ENCODE data around the gene IGSF22. TPM values are rescaled to one million over a fixed set of nuclear protein-coding genes. Genes with fewer than 3 reads are reported as not detected.

The IGSF22 gene
- polyA plus RNA-seq, 4 donors = 0.87 to 2.6 (median 1.6) TPM

DNA sequence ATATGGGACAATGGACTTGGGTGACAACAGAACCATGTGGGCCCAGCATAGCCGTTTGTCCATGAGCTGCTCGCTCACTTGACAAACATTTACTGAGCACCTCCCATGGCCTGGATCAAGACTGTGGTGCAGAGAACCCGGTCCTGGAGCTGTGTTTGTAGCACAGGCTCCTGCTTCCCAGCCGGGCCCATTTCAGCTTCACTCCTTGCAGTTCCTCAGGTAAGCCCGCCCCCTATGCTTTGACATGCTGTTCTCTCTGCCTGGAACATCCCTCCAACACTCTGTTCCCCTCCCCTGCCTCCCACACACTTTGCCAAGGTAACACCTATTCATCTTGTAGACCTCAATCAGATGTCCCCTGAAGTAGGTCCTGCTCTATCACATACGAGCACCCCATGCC lies 19.3 kb upstream of the IGSF22 start:
- DNase-seq (ENCODE audit: low read depth in 4 of 4, low spot score in 3 of 4) = no peak

DNA sequence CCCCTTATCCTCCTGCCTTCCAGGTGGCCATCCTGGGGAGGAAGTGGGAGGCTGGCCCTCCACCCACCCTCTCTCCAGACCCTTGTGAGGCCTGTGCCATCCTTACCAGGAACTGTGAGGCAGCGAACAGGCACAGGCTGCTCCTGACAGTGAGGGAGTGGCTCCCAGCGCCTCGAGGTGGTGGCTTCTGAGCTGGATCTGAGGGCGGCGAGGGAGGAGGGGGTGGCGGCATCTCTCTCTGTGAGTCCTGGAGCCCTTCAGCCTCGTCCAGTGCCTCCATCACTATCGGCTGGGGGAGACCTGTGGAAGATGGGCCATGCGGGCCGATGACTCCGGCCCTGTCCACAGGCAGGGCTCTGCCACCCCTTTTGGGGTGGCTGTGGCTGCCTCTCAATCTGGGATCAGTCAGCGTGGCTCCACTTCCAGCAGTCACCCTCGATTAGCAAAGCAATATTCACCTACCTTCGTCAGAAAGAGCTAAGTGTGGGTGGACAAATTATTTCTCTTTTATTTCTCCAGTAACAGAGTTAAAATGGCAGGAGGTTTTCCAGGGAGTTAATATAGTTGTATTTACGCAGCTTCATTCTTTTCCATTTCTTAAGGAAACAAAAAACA lies 18.0 kb upstream of the IGSF22 start:
- no peak for DNase-seq (ENCODE audit: low read depth in 4 of 4, low spot score in 3 of 4)

DNA sequence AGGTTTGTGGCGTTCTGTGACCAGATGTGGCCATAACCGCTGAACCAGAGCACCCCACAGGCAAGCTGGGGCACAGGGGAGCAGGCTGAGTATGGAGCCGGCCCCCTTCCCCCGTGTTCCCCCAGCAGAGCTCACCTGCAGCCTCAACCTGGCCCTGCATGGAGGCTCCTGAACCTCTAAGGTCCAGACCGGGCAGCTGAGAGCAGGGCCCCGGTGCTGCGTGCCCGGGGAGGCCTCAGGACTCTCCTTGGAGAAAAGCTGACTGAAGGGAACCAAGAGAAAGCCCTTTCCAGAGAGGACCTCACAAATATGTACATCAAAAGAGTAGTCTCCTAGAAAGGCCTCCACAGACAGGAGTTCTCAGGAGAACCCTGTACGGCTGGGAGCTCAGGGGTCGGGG lies 17.4 kb upstream of the IGSF22 start:
- DNase-seq (ENCODE audit: low read depth in 4 of 4, low spot score in 3 of 4) = no peak

DNA sequence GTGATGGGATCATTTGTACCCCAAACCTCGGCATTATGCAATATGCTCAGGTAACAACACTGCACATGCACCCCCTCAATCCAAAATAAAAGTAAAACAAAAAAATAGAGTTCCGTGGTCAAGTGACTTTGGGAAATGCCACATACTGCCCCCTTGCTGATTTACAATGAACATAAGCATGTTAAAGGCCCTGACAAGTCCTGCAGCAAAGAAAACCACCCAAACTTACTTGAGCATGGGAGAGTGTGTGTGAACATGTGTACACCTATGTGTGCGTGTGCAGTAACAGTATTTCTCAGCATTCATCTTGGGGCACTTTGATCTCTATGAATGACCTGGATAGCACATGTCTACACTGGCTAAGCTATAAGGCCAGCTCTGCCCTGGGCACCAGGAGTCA lies 15.8 kb upstream of the IGSF22 start:
- DNase-seq (ENCODE audit: low read depth in 4 of 4, low spot score in 3 of 4) = no peak

DNA sequence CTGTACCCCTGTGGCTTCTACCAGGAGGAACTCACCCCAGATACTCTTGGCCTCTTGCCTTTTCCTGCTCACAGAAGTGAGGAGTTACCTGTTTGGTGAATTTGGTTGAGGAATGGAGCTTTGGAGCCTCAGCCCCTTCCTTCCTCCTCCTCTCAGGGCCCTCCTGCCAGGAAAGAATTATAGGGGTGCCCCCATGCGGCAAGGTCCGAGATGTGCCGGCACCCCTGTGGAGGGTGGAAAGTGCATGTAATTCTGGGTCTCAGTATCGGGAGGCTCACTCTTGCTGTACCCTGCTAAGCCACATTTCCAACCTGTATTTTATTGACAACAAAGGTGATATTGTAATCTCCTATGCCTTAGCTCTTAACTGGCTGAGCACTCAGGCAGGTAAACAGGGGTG lies 13.7 kb upstream of the IGSF22 start:
- no peak for DNase-seq (ENCODE audit: low read depth in 4 of 4, low spot score in 3 of 4)

DNA sequence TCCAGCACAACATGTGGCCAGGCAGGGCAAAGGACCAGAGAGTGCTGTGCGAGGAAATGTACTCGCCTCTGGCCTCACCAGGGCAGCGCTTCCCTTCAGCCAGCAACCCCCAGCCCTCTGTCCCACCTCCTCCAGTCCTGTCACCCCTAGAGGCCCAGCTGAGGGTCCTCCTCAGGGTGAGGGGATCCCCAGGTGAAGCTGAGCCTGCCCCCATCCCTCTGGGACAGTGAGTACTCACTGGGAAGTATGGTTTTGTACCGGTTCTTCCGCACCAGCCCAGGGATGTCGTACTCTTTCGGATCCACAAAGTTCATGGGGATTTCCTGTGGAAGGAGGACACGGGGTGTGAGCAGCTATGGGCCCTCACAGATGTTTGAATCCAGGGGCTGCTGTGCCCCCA lies 11.7 kb upstream of the IGSF22 start:
- DNase-seq (ENCODE audit: low read depth in 4 of 4, low spot score in 3 of 4) = no peak

DNA sequence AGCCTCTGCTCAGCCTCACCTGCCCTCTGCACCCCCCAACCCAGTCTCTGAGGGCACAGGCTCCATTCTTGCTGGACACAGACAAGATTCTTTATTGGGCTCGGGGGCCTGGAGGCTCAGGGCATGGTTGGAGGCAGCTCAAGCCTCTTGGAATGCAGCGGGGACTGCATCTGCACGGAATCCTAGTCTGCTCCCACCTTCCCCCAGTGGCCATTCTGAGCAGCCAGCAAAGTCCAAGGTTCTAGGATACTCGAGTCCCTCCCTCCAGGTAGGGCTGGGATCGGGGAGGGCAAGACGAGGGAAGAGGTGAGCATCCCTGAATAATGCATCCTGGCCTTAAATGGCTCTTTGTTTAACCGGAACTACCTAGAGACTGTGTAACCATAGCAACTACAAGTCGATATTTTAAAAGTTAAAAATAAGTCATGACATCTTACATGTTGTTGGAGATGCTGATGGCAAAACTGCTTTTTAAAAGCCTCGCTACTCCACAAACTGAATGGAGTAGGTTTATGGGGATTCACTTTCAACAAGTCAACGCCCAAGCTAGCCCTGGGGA lies 10.7 kb upstream of the IGSF22 start:
- DNase-seq (ENCODE audit: low read depth in 4 of 4, low spot score in 3 of 4) = no peak

DNA sequence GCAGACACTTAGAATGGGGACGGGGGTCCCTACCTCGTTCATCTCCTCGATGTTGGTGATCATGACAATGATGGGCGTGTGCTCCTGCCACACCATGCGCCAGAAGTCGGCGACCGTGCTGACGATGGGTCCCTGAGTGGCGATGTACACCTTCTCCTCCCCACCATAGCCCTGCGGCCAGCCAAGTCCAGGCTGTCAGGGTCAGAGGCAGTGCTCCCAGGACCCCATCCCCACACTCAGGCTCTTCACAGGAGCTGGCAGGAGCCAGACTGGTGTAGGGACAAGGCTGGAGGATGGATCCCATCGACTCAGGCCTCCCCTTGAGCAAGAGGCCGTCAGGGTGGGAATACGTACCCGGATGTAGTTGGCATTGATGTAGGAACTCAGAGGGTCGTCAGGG lies 7.2 kb upstream of the IGSF22 start:
- no peak for DNase-seq (ENCODE audit: low read depth in 4 of 4, low spot score in 3 of 4)

DNA sequence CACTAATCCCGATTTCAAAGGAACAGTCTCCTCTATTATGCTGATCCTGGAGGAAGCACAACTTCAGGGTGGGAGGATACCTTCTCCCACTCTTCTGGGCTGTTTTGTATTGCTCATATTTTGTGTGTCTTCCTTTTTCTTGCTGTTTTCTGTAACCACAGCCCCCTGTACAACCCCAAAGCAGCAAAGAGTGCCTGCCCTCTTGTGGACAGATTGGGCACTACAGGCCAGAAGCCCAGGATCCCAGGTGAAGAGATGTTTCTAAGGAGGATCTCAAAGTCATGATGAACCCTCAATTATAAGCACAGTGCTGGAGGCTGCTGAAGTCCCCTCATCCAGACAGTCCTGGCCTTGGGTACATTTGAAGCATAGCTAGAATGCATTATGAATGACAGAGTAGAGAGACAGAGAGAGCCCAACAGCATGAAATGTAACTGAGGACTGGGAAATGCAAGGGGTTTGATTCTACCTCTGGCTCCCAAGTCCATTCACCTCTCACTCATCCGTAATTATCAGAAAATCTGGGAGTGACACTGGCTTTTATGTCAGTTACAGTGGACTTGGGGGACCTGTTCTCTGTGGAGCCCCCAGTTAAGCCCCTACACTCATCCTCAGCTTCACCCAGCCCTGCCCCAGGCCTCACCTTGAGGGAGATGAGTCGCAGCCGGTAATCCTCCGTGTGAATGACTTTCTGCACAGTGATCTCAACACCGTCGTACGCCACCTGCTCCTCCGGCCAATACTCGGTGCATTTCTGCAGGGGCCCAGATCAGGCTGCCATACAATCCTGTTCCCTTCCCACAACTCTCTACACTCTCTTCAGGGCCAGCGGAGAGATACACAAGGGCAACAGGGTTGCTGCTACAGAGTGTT lies 6.2 kb upstream of the IGSF22 start:
- DNase-seq (ENCODE audit: low read depth in 4 of 4, low spot score in 3 of 4) = peak in 1 of 4 donors; percentile 37

DNA sequence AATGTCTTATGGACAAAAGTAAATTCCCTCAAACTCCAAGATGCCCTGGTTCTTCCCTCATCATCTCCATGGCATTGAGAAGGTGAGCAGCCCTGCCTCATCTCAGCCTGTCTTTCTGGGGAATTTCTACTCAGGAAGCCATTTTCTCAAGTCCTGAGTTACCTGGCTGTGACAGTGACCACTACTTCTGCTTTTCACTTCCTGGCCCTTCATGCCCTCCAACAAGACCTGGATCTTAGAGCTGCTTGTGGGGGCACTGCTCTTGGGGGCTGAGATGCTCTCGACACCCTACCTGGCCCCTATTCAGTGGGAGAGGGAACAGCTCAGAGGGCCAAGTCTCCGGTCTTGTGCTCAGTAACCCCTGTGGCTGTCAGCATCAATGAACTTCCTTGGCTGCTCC lies 5.5 kb upstream of the IGSF22 start:
- no peak for DNase-seq (ENCODE audit: low read depth in 4 of 4, low spot score in 3 of 4)

DNA sequence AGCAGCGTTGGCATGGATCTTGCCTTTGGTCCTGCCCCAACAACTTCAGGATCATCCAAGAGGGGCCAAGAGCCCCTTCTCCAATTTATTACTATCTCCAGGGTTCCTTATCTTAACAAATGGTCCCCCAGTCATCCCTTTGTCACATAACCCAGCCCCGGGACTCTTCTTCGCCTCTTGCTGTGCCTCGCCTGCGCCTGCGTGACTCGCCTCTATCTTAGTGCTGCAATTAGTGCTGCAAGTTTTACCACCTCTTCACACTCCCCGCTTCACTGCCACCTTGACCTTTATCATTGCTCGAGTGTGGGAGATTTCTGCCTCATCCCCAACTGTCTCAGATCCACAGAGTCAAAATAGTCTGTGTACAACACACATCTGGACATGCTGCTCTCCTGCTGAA lies 4.0 kb upstream of the IGSF22 start:
- no peak for DNase-seq (ENCODE audit: low read depth in 4 of 4, low spot score in 3 of 4)

DNA sequence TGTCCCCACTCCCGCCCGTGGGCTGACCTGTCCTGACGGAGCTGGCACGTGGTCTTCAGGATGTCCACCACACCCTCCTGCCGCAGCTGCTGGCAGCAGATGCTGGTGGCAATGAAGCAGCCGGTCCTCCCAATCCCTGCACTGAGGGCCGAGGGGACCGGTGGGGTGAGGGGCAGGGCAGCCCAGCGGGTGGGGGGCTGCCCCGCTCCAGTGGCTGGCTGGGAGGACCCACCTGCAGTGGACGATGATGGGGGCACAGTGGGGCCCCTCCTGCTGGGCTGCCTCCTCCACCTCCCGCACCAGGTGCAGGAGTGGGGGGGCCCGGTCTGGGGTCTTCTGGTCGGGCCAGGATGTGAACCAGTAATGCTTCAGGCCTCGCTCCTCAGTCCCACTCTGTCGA lies 3.4 kb upstream of the IGSF22 start:
- DNase-seq (ENCODE audit: low read depth in 4 of 4, low spot score in 3 of 4) = no peak

DNA sequence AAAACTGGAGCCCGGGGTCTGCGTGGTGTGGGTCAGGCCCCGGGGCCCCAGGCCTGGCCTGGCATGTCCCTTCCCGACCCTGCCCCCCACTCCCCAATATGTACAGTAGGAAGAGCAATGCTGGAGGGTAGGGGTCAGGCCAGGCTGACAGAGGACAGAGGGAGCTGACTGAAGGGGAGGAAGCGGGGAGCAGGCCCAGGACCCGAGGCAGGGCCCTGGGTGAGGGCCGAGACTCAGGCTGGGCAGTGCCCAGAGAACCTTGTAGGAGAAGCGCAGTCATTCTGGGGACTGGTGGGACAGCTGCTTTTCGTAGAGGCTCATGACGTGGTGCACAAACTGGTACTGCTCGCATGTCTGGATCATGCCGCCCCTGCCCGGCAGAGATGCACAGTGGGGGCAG lies 2.7 kb upstream of the IGSF22 start:
- no peak for DNase-seq (ENCODE audit: low read depth in 4 of 4, low spot score in 3 of 4)

DNA sequence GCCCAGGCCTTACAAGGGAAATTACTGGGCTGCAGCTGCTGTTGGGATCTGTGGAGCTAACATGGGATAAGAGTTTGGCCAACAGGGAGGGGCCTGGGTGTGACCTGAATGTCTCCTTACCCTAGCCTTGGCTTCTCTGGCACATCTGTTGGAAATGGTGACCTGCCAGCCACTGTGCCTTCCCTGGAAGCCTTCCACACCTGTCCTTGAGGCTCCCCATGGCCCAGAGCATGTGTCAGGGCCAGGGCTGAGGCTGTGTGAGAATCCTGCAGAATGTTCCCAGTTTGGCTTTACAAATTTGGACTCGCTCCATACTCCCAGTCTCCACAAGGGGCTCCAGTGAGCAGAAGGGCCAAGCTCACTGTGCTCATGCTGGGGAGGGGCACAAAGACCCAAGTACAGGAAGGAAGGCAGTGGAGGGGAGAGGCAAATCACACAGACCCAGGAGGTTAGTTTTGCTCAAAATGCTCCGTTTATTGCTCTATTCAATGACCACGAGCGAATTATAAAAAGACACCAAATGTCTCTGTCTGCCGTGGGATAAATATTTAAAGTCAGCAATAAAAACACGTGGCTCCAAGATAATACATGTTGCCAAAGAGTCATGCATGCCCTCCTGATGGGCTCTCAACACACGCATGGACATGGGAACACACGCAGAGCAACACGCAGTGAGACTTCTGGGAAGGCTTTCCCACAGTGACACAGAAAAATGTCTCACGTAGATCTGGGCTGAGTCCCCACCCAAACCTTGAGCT lies 1.7 kb upstream of the IGSF22 start:
- DNase-seq (ENCODE audit: low read depth in 4 of 4, low spot score in 3 of 4) = no peak

DNA sequence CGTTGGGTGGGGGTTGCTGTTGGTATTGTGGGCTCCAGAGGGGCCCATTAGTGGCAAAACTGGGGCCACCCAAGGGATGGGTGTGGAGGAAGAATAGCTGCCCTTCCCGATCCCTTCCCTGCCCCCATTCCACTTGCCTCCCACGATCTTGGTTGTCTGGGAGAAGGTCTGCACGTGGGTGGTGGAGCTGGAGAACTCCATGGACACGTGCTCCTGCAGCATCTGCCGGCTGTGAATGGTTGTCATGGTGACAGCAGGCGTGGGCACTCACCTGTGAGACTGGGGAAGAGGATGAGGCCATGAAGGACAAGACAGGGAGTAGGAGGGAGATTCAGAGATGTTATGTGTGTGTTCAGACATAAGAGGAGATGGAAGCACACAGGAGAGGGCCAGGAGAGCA lies 2.0 kb downstream of the IGSF22 start:
- DNase-seq (ENCODE audit: low read depth in 4 of 4, low spot score in 3 of 4) = no peak

DNA sequence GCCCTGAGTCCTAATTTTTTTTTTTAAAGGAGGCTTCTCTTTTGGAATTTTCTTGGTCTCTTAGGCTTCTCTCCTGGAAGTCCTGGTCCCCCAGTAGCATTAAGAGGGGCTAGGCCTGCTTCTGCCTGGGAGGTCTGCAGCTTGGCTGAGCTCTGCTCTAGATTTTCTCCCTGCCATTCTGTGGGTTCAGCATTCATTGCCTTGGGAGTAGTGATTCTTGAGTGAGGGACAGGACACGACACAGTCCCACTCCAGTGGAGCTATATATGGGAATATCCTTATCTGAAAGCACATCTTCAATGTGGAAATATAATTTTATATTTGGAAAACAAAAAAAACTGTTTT lies 3.7 kb downstream of the IGSF22 start:
- DNase-seq (ENCODE audit: low read depth in 4 of 4, low spot score in 3 of 4) = no peak

DNA sequence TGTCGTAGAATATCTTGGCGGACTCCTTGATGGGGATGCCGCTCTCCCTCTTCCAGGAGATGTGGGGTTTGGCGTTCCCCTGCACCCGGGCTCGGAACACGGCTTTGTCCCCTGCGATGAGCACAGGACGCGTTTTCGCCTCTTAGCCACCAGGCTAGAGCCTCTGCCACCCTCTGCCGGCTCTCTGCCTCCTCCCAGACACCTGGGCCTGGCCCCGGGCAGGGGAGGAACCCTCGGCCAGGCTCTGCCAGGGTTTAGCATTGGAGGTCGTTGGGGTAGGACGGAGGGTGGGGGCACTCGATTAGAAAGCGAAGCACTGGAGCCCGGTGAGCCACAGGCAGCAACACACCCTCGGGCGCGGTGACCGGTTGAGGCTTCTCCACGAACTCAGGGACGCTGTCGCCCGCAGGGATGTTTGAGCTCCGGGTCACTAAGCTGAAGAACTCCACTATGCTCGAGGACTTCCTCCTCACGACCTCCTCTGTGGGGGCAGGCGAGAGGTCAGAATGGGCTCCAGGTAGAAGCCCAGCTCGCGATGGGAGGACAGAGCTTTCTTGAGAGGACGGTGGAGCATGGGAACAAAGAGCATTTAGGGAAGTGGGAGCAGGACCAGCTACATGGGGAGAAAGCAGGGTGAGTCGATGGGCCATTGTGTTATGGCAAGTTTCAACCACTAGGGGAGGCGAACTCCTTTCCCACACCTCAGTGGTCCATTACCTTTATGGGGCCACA lies 4.3 kb downstream of the IGSF22 start:
- no peak for DNase-seq (ENCODE audit: low read depth in 4 of 4, low spot score in 3 of 4)

DNA sequence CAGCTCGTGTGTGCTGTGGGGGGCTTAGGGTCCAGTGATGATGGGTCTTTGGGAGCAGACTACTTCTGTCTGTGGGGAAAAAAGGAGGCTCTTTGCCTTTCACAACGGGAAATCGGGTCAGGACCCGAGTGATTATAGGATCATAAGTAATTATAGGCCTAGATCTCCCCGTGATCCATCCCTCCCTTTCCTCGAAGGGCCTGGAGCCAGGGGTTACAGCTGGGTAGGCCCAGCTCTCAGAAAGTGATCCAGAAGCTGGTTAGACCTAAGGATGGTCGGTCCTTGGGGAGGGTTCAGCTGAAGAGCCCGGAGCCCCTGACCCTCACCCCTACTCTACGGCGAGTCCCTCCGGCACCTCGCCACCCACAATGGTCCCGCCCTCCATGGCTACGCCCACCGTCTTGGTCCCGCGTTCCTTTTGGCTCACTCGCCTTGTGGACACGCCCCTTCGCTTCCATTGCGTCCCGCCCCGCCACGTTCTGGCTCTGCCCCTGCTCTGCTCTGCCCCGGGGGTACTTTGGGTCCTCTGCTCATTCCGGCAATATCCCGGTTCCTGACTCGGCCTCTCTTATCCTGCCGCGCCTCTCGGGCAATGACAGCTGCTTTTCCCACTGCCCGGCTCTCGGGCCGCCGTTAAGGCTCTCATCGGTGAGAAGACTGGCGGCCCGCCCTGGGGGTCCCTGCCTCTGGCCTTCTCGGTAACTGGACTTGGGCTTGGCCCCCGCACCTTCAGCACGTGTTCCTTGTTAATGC lies 5.0 kb downstream of the IGSF22 start:
- no peak for DNase-seq (ENCODE audit: low read depth in 4 of 4, low spot score in 3 of 4)

DNA sequence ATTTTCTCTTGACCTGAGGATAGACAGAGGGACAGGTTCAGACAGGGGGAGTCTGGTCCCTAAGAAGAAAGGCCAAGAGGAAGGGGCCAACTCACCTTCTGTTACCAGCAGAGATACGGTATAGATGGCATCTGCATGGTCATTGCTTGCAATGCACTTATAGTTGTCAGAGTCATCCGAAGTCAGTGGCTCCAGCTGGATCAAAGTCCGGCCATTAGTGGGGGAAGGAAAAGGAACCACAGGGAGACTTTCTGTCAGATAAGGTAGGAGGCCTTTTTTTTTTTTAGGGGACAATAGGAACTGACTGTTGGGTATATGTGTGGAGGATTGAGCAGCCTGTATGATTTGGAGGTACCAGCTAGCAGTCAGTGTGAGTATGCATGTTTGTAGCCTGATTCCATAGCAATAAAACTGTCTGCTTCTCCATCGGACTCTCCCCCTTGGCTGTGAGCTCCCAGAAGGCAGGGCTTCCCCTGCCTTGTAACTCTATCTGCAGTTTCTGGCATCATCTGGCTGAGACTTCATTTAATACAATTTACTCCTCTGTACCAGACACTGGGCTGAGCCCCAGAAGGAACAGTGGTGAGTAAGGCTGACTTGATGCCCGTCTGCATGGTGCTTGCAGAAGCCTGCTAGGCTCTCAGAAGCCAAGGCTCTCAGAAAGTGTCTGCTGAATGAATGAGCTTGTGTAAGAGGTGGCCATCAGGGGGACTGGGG lies 5.7 kb downstream of the IGSF22 start:
- no peak for DNase-seq (ENCODE audit: low read depth in 4 of 4, low spot score in 3 of 4)

Data from left renal pelvis (tissue), 4 donors.